B cell (primary cell): ENCODE measurements around the gene MIOX. TPM values are rescaled to one million over a fixed set of nuclear protein-coding genes. Genes with fewer than 3 reads are reported as not detected.

Source experiments
- ATAC-seq: fragments of 200-7000 bp; cut with Tn5 transposase; one replicate; pipeline ENCODE4 v1.10.0; 2021; ENCODE audit warnings: low read depth, mild to moderate bottlenecking, moderate number of reproducible peaks, moderate library complexity
- CTCF ChIA-PET: fragments of 350-600 bp; sonication (Branson Sonifier 250); formaldehyde crosslinking; loops from one replicate; lab custom pipeline; 2021; ENCODE audit warnings: antibody characterized with exemption, inconsistent platforms; lab: Charles Lee
- POLR2A ChIA-PET: fragments of 350-600 bp; sonication (Branson Sonifier 250); formaldehyde crosslinking; loops from one replicate; lab custom pipeline; 2021; ENCODE audit warnings: antibody characterized with exemption; lab: Charles Lee
- DNase-seq: peaks from one replicate; pipeline ENCODE4 v3.0.0; 2013
- H2AFZ ChIP-seq: 2 replicates; pipeline ENCODE4 v1.6.1; 2012; ENCODE audit warnings: mild to moderate bottlenecking, low read depth, low read length; ENCODE audit not compliant: insufficient read depth, poor library complexity, severe bottlenecking
- H3K27ac ChIP-seq, 2 donors: 1 replicate in 1 of 2; 2 replicates in 1 of 2; pipeline ENCODE4 v1.5.1; 2012 to 2013; ENCODE audit warnings: low read length in 2 of 2, mild to moderate bottlenecking in 2 of 2, moderate library complexity in 1 of 2
- H3K27me3 ChIP-seq, 4 experiments: fragments of 200-600 bp in 1 of 4; sonication (generic) in 1 of 4; replicated peaks in 1 of 4; 1 replicate in 2 of 4; 2 replicates in 2 of 4; pipeline versions ENCODE4 v1.6.1 to v1.7.0; 2013 to 2016; ENCODE audit warnings: low read length in 3 of 4, mild to moderate bottlenecking in 2 of 4, mixed read lengths in 1 of 4, moderate library complexity in 1 of 4; ENCODE audit not compliant: insufficient read depth in 4 of 4, control insufficient read depth in 3 of 4; ENCODE audit errors: control extremely low read depth in 1 of 4
- H3K36me3 ChIP-seq, 2 experiments: replicated peaks in 1 of 2; 1 replicate in 1 of 2; 2 replicates in 1 of 2; pipeline versions ENCODE4 v1.6.1 to v1.7.1; 2013; ENCODE audit warnings: low read length in 1 of 2; ENCODE audit not compliant: insufficient read depth in 2 of 2, control insufficient read depth in 1 of 2; ENCODE audit errors: control extremely low read depth in 1 of 2, extremely low read depth in 1 of 2
- H3K4me1 ChIP-seq, 2 donors: fragments of 200-600 bp in 1 of 2; sonication (generic) in 1 of 2; 1 replicate in 1 of 2; 2 replicates in 1 of 2; pipeline versions ENCODE4 v1.5.1 to v1.6.1; 2013 to 2017; ENCODE audit warnings: low read length in 2 of 2; ENCODE audit not compliant: control insufficient read depth in 2 of 2, insufficient read depth in 2 of 2
- H3K4me2 ChIP-seq: replicated peaks from 2 replicates; pipeline ENCODE3; 2012; ENCODE audit warnings: mild to moderate bottlenecking, low read depth, low read length; ENCODE audit not compliant: poor library complexity, severe bottlenecking
- H3K4me3 ChIP-seq, 5 experiments: fragments of 200-600 bp in 1 of 5; sonication (generic) in 1 of 5; 1 replicate in 3 of 5; 2 replicates in 2 of 5; pipeline versions ENCODE4 v1.5.1 to v1.7.0; 2011 to 2016; ENCODE audit warnings: low read length in 4 of 5, mild to moderate bottlenecking in 4 of 5, low read depth in 2 of 5, control low read depth in 1 of 5, moderate library complexity in 1 of 5; ENCODE audit not compliant: insufficient read depth in 1 of 5; ENCODE audit errors: control extremely low read depth in 1 of 5, extremely low read depth in 1 of 5
- H3K79me2 ChIP-seq: fragments of 200-600 bp; sonication (generic); one replicate; pipeline ENCODE4 v1.6.0; 2016; ENCODE audit warnings: low read length; ENCODE audit not compliant: control insufficient read depth, insufficient read depth
- H3K9ac ChIP-seq: fragments of 200-600 bp; sonication (generic); 2 replicates; pipeline ENCODE4 v1.6.1; 2017; ENCODE audit warnings: mild to moderate bottlenecking, low read length, moderate library complexity
- H3K9me3 ChIP-seq, 3 donors: one replicate each; pipeline versions ENCODE4 v1.6.1 to v1.7.1; 2013; ENCODE audit warnings: low read length in 2 of 3; ENCODE audit not compliant: control insufficient read depth in 2 of 3, insufficient read depth in 1 of 3; ENCODE audit errors: control extremely low read depth in 1 of 3
- H4K20me1 ChIP-seq: 2 replicates; pipeline ENCODE4 v1.6.0; 2012; ENCODE audit warnings: mild to moderate bottlenecking, low read length; ENCODE audit not compliant: insufficient read depth, control insufficient read depth, poor library complexity, severe bottlenecking
- H3K27ac Mint-ChIP-seq: one replicate; pipeline ENCODE4 v1.8.0; 2021; ENCODE audit warnings: mixed read lengths
- H3K27me3 Mint-ChIP-seq: one replicate; pipeline ENCODE4 v1.8.0; 2021; ENCODE audit warnings: mixed read lengths
- H3K4me1 Mint-ChIP-seq: one replicate; pipeline ENCODE4 v1.8.0; 2021; ENCODE audit warnings: mixed read lengths
- H3K4me3 Mint-ChIP-seq: one replicate; pipeline ENCODE4 v1.8.0; 2021; ENCODE audit warnings: mixed read lengths
- H3K9me3 Mint-ChIP-seq: one replicate; pipeline ENCODE4 v1.8.0; 2022; ENCODE audit warnings: mixed read lengths; ENCODE audit not compliant: insufficient read depth
- EZH2 ChIP-seq: IDR thresholded peaks from 2 replicates; pipeline ENCODE4 v1.6.1; 2012; ENCODE audit warnings: borderline replicate concordance, low read depth, mild to moderate bottlenecking, moderate library complexity, low read length; ENCODE audit not compliant: insufficient read depth, poor library complexity, severe bottlenecking
- WGBS: methylation state at CpG from one replicate; pipeline ENCODE4 v1.1.5; 2013; ENCODE audit warnings: missing lambda C conversion rate; ENCODE audit not compliant: insufficient coverage; 5-methylcytosine and 5-hydroxymethylcytosine counted together
- intact Hi-C: fragments of 100-400 bp; cut with micrococcal nuclease; formaldehyde crosslinking; loops from one replicate; pipeline ENCODE4 v1.10.0; 2022
- polyA plus RNA-seq: library from polyadenylated mRNA; depleted of rRNA; stranded (reverse); fragments of >200 nt; gene quantifications from 2 replicates; pipeline ENCODE4 v1.2.3, GENCODE V29; 2012
- total RNA-seq, 2 donors: library from RNA; stranded (reverse); fragments of 120-200 nt in 1 of 2; gene quantifications; 1 replicate in 1 of 2; 2 replicates in 1 of 2; pipeline versions ENCODE4 v1.2.3 to v1.2.4, GENCODE V29; 2013 to 2022
- TF ChIP-seq, protein P1 (sequence below): fragments of 200-600 bp; IDR thresholded peaks from one replicate; pipeline ENCODE4 v1.8.0; 2022; ENCODE audit warnings: antibody characterized with exemption, mild to moderate bottlenecking

The MIOX gene
- total and polyA plus RNA-seq, 2 donors (not counting 1 experiment from before 2014, with no cell fraction given) = 0.88 TPM; not detected in 1

DNA sequence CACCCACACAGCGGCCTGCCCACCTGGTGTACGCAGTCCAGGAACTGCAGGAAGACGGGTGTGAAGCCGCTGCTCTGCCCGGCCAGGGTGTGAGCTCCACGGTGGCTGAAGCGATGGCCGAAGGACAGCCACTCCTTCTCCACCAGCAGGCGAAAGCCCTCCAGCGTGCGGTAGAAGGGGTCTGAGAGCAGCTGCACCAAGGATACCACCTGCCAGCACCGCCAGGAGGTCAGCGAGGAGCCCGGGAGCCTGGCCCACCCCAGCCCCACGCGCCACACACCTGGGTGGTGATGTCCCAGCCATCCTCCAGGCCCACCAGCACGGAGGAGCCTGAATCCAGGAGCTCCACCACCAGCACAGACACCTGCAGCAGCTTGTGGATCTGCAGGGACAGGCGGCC, 31.5 kb upstream of the MIOX start:
- DNase-seq (no peak), ATAC-seq (no peak)
- H3K79me2 ChIP-seq = no peaks in the 10 kb centered on the region
- no peak overlapping the region for H3K4me2 ChIP-seq
- TF ChIP-seq, protein P1, sequence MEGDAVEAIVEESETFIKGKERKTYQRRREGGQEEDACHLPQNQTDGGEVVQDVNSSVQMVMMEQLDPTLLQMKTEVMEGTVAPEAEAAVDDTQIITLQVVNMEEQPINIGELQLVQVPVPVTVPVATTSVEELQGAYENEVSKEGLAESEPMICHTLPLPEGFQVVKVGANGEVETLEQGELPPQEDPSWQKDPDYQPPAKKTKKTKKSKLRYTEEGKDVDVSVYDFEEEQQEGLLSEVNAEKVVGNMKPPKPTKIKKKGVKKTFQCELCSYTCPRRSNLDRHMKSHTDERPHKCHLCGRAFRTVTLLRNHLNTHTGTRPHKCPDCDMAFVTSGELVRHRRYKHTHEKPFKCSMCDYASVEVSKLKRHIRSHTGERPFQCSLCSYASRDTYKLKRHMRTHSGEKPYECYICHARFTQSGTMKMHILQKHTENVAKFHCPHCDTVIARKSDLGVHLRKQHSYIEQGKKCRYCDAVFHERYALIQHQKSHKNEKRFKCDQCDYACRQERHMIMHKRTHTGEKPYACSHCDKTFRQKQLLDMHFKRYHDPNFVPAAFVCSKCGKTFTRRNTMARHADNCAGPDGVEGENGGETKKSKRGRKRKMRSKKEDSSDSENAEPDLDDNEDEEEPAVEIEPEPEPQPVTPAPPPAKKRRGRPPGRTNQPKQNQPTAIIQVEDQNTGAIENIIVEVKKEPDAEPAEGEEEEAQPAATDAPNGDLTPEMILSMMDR = no peak
- no peak for TF ChIP-seq EZH2
- H3K4me1 ChIP-seq = no peaks in the 10 kb centered on the region
- H2AFZ ChIP-seq = no peak overlapping the region
- H3K9ac ChIP-seq = no peak overlapping the region
- WGBS = over 99% methylated on average over 17 of the region's 18 CpGs
- H3K27me3 ChIP-seq = no peaks in the 10 kb centered on the region
- no peak overlapping the region for H3K27ac ChIP-seq
- peaks cover 0 to 73% of the 10 kb centered on the region in 2 experiments for H3K36me3 ChIP-seq
- Mint-ChIP-seq H3K4me3 (no peak overlapping the region), H3K27ac (no peak overlapping the region), H3K27me3 (no peaks in the 10 kb centered on the region), H3K9me3 (no peaks in the 10 kb centered on the region), H3K4me1 (no peaks in the 10 kb centered on the region)
- ChIA-PET POLR2A (no interaction called here), CTCF (interaction anchor here (1.3 kb wide), 1 partner anchor 14 kb away, joined by 5 read pairs; no protein-coding TSS in a partner anchor)
- intact Hi-C loops = no loop called here
- peaks cover 9% of the 10 kb centered on the region for H4K20me1 ChIP-seq
- H3K4me3 ChIP-seq = no peak overlapping the region
- peaks cover 0 to 4% (median 0%) of the 10 kb centered on the region in 3 donors for H3K9me3 ChIP-seq

DNA sequence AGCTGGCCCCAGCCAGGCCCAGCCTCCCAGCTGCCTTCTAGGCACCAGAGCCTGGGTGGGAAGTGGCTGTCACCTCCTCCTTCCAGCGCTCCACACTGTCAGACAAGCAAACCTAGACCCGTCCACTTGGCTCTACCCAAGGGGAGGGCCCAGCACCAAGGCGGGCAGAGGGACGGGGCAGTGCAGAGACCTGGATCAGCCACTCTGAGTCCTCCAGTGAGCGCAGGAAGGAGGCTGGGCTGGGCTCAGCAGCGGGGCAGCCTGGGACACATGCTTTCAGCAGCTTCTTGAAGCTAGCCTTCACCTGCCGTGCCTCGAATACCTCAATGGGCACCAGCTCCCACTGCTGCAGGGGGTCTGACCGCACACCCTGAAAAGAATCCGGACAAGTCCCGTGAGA, 30.6 kb upstream of the MIOX start:
- ChIA-PET CTCF (interaction anchor here (0.5 to 5.2 kb wide), 4 partner anchors 12 to 102 kb away, joined by 3 to 40 read pairs (median 4); no protein-coding TSS in a partner anchor), POLR2A (no interaction called here)
- Histone ChIP-seq H4K20me1 (peaks cover 9% of the 10 kb centered on the region), H3K4me2 (no peak overlapping the region), H3K9me3 (peaks cover 0 to 4% (median 0%) of the 10 kb centered on the region in 3 donors), H2AFZ (no peak overlapping the region), H3K9ac (no peak overlapping the region), H3K79me2 (no peaks in the 10 kb centered on the region), H3K27ac (no peak overlapping the region), H3K36me3 (peaks cover 0 to 75% of the 10 kb centered on the region in 2 experiments), H3K4me3 (no peak overlapping the region), H3K4me1 (no peaks in the 10 kb centered on the region), H3K27me3 (no peaks in the 10 kb centered on the region)
- DNase-seq (no peak), ATAC-seq (no peak)
- no peaks in the 10 kb centered on the region for H3K27me3 Mint-ChIP-seq
- TF ChIP-seq, protein P1 = no peak
- TF ChIP-seq EZH2 = no peak
- H3K4me3 Mint-ChIP-seq = no peak overlapping the region
- H3K4me1 Mint-ChIP-seq = no peaks in the 10 kb centered on the region
- 93% methylated on average over 8 of the region's 11 CpGs for WGBS
- no peaks in the 10 kb centered on the region for H3K9me3 Mint-ChIP-seq
- H3K27ac Mint-ChIP-seq = no peak overlapping the region
- intact Hi-C loops = loop anchor here (1.0 kb wide), 1 partner anchor 42 kb away; no protein-coding TSS in a partner anchor
